HG03469 (cell line): Measurements from ENCODE around the gene DGKD.

Source experiments
- ATAC-seq: cut with Tn5 transposase; IDR thresholded peaks from one replicate; pipeline ENCODE4 v1.9.1; 2021; ENCODE audit warnings: mild to moderate bottlenecking, moderate library complexity, moderate number of reproducible peaks; ENCODE audit not compliant: unreplicated experiment

DGKD gene

GRCh38 chr2:233470011-233470687 is 115.9 kb downstream of the DGKD start:
- ATAC-seq = no peak

DNA sequence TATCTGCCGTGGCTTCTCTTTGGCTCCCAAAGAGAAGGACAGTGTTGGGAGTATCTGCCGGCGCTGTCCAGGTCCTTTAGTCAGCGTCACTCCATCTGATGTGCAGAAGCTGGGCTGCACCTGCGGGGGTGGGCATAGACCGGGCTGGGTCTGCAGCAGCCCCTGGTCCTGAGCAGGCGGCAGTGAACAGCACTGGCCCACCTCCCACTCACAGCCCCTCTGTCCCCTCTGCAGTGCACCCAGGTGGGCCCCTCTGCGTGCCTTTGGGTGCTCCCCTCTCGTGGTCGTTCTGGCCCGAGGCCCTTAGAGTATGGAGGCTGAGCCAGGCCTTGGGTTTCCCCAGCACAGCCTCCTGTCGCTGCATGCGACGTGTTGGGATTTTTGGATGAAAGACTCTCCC is 116.5 kb downstream of the DGKD start:
- no peak for ATAC-seq

DNA sequence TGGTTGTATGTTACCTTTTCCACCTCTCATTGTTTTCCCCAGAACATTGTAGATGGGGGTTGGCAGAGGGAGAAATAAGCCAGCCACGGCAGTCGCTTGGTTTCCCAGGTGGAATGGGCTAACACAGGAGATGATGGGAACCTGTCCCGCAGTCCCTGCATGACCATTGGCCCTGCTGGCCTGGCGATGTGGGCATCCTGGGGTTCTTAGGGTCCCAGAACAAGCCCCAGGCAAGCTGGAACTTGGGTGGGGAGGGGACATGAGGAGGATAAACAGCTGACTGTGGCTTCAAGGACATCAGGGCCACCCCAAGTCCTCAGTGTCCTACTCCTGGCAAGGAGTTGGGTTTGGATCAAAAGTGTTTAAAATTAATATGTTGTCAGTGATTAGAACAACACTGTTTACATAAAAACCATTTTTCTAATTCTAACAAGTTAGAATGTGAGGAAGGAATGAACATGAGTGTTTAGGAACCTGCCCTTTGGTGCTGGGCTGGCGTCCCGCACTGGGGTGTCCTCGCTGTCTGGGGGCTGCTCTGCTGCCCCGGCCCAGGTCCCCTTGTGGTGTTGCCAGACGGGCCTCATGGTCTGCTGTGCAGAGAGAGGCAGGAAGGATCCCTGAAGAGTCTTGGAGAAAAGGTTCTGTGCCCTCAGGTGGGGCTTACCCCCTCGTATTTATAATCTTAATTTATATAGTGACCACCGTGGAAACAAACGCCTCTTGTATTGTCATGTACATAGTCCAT is 117.2 kb downstream of the DGKD start:
- no peak for ATAC-seq

DNA sequence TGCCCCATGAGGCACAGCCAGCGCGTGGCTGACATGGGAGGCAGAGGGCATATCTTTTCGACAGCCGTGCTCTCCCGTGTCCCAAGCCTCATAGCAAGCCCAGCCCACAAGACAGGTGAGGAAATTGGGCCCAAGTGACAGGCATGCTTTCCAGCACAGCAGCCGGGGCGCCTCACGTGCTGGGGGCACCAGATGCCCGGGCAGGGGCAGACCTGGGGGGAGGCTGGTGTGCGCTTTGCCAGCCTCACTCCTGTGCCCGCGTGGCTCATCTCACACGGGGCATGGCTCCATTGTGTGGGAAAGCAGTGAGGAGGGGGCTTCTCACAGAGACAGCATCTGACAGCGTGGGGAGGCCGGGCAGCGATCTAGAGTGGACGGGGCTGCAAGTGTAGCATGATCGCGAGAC is 119.1 kb downstream of the DGKD start:
- ATAC-seq = no peak

DNA sequence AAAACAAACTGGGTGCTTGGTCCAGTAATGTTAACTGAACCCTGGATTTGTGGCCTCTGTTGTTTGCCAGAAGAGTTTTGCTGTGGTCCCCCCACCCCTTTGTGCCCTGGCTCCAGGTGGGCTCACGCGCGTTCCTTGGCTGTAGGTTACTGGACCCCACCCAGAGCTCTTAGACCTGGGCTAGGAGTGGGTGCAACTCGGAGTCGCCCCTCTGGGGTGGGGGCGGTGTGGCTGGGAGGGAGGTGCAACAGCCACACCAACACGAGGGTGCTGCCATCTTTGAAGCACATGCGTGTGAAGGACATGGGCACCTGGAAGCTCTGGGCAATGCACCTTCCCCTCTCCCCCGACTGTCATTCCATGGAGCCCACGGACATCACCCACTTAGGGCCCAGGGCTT is 119.6 kb downstream of the DGKD start:
- no peak for ATAC-seq

DNA sequence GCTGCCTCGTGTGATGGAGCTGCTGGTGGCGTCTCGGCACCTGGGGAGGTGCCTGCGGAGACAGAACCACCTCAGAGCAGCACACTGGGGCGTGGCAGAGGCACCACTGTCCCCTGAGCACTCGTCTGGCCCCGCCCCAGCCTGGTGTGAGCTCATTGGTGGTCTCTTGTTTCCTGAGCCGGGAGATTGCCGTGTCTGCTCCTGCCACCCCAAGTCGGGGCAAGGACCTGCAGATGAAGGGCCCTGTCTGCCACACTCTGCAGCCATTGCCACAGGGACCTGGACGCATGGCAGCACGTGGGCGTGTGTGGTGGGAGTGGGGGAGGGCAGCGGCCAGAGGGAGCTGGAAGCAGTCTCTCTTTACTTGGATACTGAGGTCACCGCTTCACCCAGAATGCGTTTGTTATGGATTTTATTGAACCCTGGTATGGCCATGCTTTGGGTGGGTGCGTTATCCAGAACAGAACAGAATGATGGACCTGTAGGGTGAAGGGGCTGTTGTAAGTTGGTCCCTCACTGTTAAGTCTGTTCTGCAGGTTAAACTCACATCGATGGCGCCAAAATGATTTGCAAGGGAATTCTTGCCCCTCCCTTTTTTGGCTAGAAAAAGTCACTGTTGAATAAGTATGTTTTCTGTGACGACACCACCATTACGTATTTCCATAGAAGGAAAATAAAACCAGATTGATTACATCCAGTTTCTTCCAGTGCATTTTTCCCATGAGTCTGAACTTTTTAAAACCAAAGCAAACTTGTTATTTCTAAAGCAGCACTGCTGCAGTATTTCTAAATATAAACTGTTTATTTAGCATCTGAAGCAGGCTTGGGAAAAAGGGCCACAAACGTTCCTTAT is 120.2 kb downstream of the DGKD start:
- no peak for ATAC-seq

DNA sequence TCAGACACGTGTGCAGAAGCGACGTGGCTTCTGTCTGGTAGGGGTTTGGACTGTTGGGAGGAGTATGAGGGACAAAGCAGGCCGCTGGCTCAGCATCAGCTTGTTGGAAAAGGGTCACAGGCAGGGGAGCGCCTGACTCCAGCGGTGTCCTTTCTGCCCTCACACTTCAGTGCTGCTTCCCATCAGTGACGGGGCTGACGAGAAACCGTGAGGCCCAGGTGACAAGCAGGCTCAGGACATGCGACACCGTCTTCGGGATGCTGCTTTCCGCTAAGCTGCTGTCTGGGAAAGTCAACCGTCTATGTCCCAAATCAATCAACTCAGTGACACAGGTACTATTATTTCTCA is 121.7 kb downstream of the DGKD start:
- no peak for ATAC-seq

DNA sequence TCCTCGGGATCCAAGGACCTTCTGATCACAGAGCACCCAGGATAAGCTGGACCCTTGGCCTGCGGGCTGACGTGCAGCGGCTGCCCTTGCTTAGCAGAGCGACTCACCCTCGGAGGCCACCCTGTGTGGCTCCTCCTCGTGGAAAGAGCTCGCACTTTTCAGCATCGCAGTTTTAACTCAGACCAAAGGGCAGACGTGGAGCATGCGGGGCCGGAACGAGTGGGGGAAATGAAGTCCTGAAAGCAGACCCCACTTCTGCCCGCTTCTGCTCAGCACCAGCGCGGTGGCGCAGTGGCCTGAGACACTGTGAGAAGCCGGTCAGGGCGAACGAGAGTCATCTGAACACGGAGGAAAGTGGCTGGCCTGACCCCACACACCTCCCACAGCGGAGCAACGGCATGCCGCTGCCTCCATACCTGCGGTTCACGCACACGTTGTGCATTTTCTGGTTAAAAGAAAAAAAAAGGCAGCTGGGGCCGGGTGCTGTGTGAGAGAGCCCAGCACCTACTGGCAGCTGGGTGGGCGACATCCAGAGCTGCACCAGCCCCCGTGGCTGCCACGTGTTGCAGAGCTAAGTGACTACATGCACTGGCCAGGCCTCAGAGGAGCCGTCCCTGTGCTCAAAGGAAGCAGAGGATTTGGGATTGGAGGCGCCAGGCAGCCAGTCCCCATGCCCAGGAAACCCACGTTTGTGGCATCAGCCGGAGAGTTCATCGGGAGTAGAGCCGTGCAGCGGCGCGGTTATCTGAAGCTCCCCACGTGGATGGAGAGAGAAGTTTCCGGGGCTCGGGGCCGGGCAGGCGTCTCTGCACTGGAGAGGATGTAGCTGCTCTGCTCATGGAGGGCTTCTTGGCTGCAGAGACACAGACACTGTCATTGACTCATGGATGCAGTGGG is 122.6 kb downstream of the DGKD start:
- ATAC-seq = no peak

- no peak for ATAC-seq
Observed at GRCh38 chr2:233477548-233478433, 123.5 kb downstream of the DGKD start.

DNA sequence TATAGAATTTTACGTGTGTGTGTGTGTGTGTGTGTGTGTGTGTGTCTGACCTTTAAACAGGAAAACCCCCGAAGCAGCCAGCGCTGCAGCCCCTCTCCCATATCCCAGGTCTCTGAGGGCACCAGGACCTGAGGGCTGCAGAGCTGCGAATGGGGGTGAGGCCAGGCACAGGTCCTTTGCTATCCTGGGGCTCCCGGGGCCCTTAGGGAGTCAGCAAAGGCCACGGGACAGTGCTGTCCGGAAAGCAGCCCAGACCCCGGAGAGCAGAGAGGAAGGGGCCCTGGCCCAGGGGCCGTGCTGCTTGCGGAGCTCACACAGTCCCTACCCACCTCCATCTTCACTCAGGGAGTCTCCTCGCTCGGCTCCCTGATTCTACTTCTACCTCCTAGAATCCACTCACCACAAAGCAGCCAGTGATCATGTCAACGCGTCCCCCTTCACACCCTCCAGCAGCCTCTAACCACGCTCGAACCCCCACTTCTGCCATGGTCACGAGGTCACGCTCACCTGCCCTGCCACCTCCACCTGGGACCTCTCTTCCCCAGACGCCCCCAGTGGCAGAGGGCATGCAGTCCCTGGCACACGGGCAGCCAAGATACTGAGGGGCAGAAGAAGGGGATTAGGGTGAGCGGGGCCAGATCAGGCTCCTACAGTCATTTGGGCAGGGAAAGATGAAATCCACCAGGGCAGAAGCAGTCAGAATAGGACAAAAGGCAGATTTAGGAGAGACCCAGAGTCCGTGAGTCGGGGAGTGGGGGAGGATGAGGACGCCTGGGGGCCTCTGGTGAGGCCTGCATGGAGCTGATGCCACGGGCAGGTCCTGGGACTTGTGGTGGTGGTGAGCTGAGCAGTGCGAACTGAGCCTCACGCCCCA is 125.6 kb downstream of the DGKD start:
- no peak for ATAC-seq

DNA sequence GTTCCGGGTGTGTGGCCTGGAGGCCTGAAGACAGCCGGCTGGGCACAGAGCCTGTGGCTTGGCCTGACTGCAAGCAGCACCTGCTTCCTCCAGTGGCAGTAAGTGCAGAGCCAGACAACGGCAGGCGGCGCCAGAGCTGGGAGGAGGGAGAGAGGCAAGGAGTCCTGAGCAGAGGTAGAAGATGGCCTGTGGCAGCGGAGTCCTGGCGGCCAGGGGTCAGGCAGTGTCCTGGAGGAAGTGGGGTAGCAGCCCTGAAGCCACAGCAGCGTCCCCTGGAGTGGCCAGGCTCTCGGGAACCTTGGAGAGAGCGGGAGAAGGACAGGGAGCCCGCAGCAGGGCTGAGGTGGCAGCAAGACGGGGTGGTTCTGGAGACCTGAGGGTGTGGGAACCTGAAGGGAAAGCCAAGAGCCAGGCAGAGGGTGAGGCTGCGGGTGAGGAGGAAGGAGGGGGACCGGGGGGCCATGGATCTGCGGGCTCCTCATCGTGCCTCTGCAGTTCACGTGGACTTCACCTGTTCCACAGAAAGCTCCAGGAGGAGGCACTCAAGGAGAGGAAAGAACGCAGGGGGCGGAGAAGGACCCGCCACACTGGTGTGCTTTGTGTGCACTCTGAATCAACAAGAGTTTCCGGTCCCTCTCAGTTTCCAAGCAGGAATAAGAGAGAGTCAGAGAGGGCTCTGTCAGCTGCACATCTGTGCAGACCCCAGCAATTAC is 126.4 kb downstream of the DGKD start:
- no peak for ATAC-seq

- ATAC-seq = no peak
Observed at GRCh38 chr2:233481368-233482142, 127.3 kb downstream of the DGKD start.

GRCh38 chr2:233482616-233483015 is 128.3 kb downstream of the DGKD start:
- no peak for ATAC-seq

GRCh38 chr2:233485726-233486125 is 131.4 kb downstream of the DGKD start:
- no peak for ATAC-seq

DNA sequence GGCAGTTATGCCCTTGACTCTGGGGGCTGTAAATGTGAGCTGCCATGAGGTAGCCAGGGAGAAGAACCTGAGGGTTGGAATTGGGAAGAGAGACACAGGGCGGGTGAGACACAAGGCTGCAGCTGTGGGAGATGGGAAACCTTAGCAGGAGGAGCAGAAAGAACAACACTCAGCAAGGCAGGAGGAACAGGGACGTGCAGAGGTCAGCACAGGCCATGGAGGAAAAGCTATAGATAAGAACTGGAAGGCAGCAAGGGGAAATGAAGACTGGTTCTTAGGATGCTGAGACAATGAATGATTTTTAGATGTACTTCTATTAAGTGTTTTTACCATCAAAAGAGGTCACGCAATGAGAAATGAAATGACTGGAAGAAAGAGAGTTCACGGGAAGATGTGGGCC is 132.1 kb downstream of the DGKD start:
- ATAC-seq = no peak

GRCh38 chr2:233486778-233487552 is 132.7 kb downstream of the DGKD start:
- ATAC-seq = no peak
